Cardiac muscle cell (in vitro differentiated cells and primary cell): ENCODE results near the gene CFAP54. TPM values are rescaled to one million over a fixed set of nuclear protein-coding genes. Genes with fewer than 3 reads are reported as not detected.

Experiments
- DNase-seq, 2 donors: peaks; one replicate each; pipeline versions ENCODE4 v3.0.0 to v3.0.0-alpha.2; 2010 to 2017; ENCODE audit warnings: low read depth in 1 of 2, low spot score in 1 of 2
- H3K27ac ChIP-seq: fragments of 200-600 bp; sonication (generic); 2 replicates; pipeline ENCODE4 v1.5.1; 2016
- H3K27me3 ChIP-seq: fragments of 200-600 bp; sonication (generic); 2 replicates; pipeline ENCODE4 v1.6.0; 2016; ENCODE audit warnings: control low read depth
- H3K36me3 ChIP-seq: fragments of 200-600 bp; sonication (generic); 2 replicates; pipeline ENCODE4 v1.5.1; 2016; ENCODE audit warnings: control low read depth
- H3K4me1 ChIP-seq: fragments of 200-600 bp; sonication (generic); 2 replicates; pipeline ENCODE4 v1.8.1; 2017; ENCODE audit warnings: low read depth, mild to moderate bottlenecking, mixed run types
- H3K4me3 ChIP-seq: fragments of 200-600 bp; sonication (generic); 2 replicates; pipeline ENCODE4 v1.5.1; 2016; ENCODE audit warnings: mild to moderate bottlenecking
- H3K9me3 ChIP-seq: fragments of 200-600 bp; sonication (generic); 2 replicates; pipeline ENCODE4 v1.5.1; 2017; ENCODE audit warnings: low read depth, mild to moderate bottlenecking, control low read depth
- CTCF ChIP-seq: IDR thresholded peaks from 2 replicates; pipeline ENCODE4 v1.5.1; 2012; ENCODE audit warnings: low read depth, mild to moderate bottlenecking, low read length
- polyA plus RNA-seq: library from polyadenylated mRNA; unstranded; fragments of >200 nt; fragmentation: Nextera tagmentation; extraction: Ambion mirVana; gene quantifications from 2 replicates; pipeline ENCODE4 v1.2.1, GENCODE V29; 2016
- total RNA-seq: library from RNA; depleted of rRNA; stranded (reverse); fragments of >200 nt; gene quantifications from 2 replicates; pipeline ENCODE4 v1.2.3, GENCODE V29; 2016

The CFAP54 gene
- total RNA-seq, result 0.78 and 0.86 TPM in 2 replicates
- polyA plus RNA-seq, result 0.70 and 2.0 TPM in 2 replicates

GRCh38 chr12:96489392-96490056 lies at the start of gene CFAP54:
CFAP54 (plus strand) TSS chr12:96489577; CDS start chr12:96489610, 33 bp downstream.
- peak; percentile 92 for TF ChIP-seq CTCF
- peaks cover 17% of the 10 kb centered on the region for H3K27me3 ChIP-seq
- H3K27ac ChIP-seq, result no peak within 1 kb of the TSS
- H3K4me1 ChIP-seq, result no peaks in the 10 kb centered on the region
- H3K4me3 ChIP-seq, result peak within 1 kb of the TSS; percentile 73
- DNase-seq, result peak; percentile 95 to 96
- no peaks in the 10 kb centered on the region for H3K36me3 ChIP-seq
- H3K9me3 ChIP-seq, result no peaks in the 10 kb centered on the region

- no peaks in the 10 kb centered on the region for H3K4me1 ChIP-seq
- no peak for DNase-seq
- TF ChIP-seq CTCF, result no peak
These were observed 47.6 kb upstream of the CFAP54 start for GRCh38 chr12:96441816-96442215.

GRCh38 chr12:96442906-96443305 lies 46.5 kb upstream of the CFAP54 start:
- no peaks in the 10 kb centered on the region for H3K4me1 ChIP-seq
- DNase-seq, result no peak
- H3K9me3 ChIP-seq, result no peaks in the 10 kb centered on the region
- H3K27ac ChIP-seq, result no peak overlapping the region
- H3K27me3 ChIP-seq, result no peaks in the 10 kb centered on the region
- H3K4me3 ChIP-seq, result no peak overlapping the region
- no peak for TF ChIP-seq CTCF
- no peaks in the 10 kb centered on the region for H3K36me3 ChIP-seq

More at GRCh38 chr12:96441816-96442215, 47.6 kb upstream of the CFAP54 start:
- Histone ChIP-seq H3K27ac (no peak overlapping the region), H3K9me3 (no peaks in the 10 kb centered on the region), H3K36me3 (no peaks in the 10 kb centered on the region), H3K4me3 (no peak overlapping the region), H3K27me3 (no peaks in the 10 kb centered on the region)

GRCh38 chr12:96444399-96444798 lies 45.0 kb upstream of the CFAP54 start:
- no peak for DNase-seq
- Histone ChIP-seq H3K4me1 (no peaks in the 10 kb centered on the region), H3K4me3 (no peak overlapping the region), H3K27ac (no peak overlapping the region), H3K27me3 (no peaks in the 10 kb centered on the region), H3K9me3 (no peaks in the 10 kb centered on the region), H3K36me3 (no peaks in the 10 kb centered on the region)
- TF ChIP-seq CTCF, result no peak

GRCh38 chr12:96445691-96446583 lies 43.4 kb upstream of the CFAP54 start:
- no peak for TF ChIP-seq CTCF
- Histone ChIP-seq H3K36me3 (no peaks in the 10 kb centered on the region), H3K9me3 (no peaks in the 10 kb centered on the region), H3K27ac (no peak overlapping the region), H3K27me3 (no peaks in the 10 kb centered on the region), H3K4me1 (no peaks in the 10 kb centered on the region), H3K4me3 (no peak overlapping the region)
- peak in 1 of 2 donors; percentile 97 for DNase-seq
